HCT116 (cell line): ENCODE measurements around the gene SVEP1. TPM values are rescaled to one million over a fixed set of nuclear protein-coding genes. Genes with fewer than 3 reads are reported as not detected.

Experiments
- ATAC-seq: fragments of 200-7000 bp; cut with Tn5 transposase; 2 replicates; pipeline ENCODE4 v1.9.1; 2020; ENCODE audit warnings: mild to moderate bottlenecking, moderate library complexity
- Bru-seq: library from RNA; stranded (reverse); fragments of 400-500 nt; gene quantifications from one replicate; lab custom pipeline; 2021; lab: Mats Ljungman, UMichigan
- BruChase-seq, 2 experiments: library from RNA; stranded (reverse); fragments of 400-500 nt; gene quantifications; one replicate each; lab custom pipeline; 2021; lab: Mats Ljungman, UMichigan
- BruUV-seq: library from RNA; stranded (reverse); fragments of 400-500 nt; replicated peaks from 2 replicates; lab custom pipeline; 2021; lab: Mats Ljungman, UMichigan
- CTCF ChIA-PET: fragments of 300-600 bp; sonication (Branson Sonifier 250); formaldehyde crosslinking; loops from one replicate; lab custom pipeline; 2021; ENCODE audit warnings: antibody characterized with exemption; lab: Charles Lee
- POLR2A ChIA-PET: fragments of 300-600, 350-600 bp; sonication (Branson Sonifier 250); formaldehyde crosslinking; loops from one replicate; lab custom pipeline; 2021; ENCODE audit warnings: antibody characterized with exemption; lab: Charles Lee
- RAD21 ChIA-PET, 2 experiments: fragments of 300-600 bp; sonication (Branson Sonifier 250); formaldehyde crosslinking; loops; one replicate each; lab custom pipeline; 2023; ENCODE audit warnings: low total read pairs in 2 of 2; ENCODE audit not compliant: uncharacterized antibody in 2 of 2, unreplicated experiment in 2 of 2, low non-redundant PET in 1 of 2; lab: Charles Lee
- DNase-seq: peaks from one replicate; pipeline ENCODE4 v3.0.0-alpha.2; 2010; ENCODE audit warnings: low read depth, low spot score
- H2AFZ ChIP-seq: fragments of 200-600 bp; shearing (Covaris generic), sonication (generic); 2 replicates; pipeline ENCODE4 v1.6.1; 2017; ENCODE audit warnings: low read depth, mixed run types, mixed read lengths, antibody characterized with exemption, low read length; ENCODE audit not compliant: poor library complexity, severe bottlenecking
- H3K27ac ChIP-seq: 2 replicates; pipeline ENCODE4 v1.5.1; 2012; ENCODE audit warnings: low read depth, low read length
- H3K27me3 ChIP-seq: fragments of 200-600 bp; sonication (generic); 2 replicates; pipeline ENCODE4 v1.6.1; 2016; ENCODE audit warnings: mixed run types, low read length, mixed read lengths; ENCODE audit not compliant: insufficient read depth
- H3K36me3 ChIP-seq, 2 experiments: fragments of 200-500 bp in 1 of 2; fragments of 200-600 bp in 1 of 2; sonication (Bioruptor generic) in 1 of 2; sonication (generic) in 1 of 2; 2 replicates each; pipeline versions ENCODE4 v1.5.1 to v1.6.1; 2014 to 2016; ENCODE audit warnings: low read length in 2 of 2, inconsistent platforms in 1 of 2, mixed read lengths in 1 of 2, mixed run types in 1 of 2; ENCODE audit not compliant: insufficient read depth in 2 of 2, control insufficient read depth in 1 of 2
- H3K4me1 ChIP-seq, 2 experiments: fragments of 200-600 bp in 1 of 2; sonication (generic) in 1 of 2; 2 replicates each; pipeline versions ENCODE4 v1.5.1 to v1.6.1; 2012 to 2017; ENCODE audit warnings: low read length in 2 of 2, inconsistent platforms in 1 of 2, mild to moderate bottlenecking in 1 of 2, mixed read lengths in 1 of 2, mixed run types in 1 of 2, moderate library complexity in 1 of 2; ENCODE audit not compliant: insufficient read depth in 2 of 2, control insufficient read depth in 1 of 2
- H3K4me2 ChIP-seq: fragments of 200-600 bp; sonication (generic); 2 replicates; pipeline ENCODE4 v1.6.1; 2017; ENCODE audit warnings: mixed run types, low read length, mixed read lengths
- H3K4me3 ChIP-seq, 2 experiments: fragments of 200-600 bp in 1 of 2; sonication (generic) in 1 of 2; replicated peaks in 1 of 2; 2 replicates each; pipeline ENCODE4 v1.5.1; 2011 to 2016; ENCODE audit warnings: low read length in 2 of 2, control low read depth in 1 of 2, low read depth in 1 of 2, mild to moderate bottlenecking in 1 of 2, mixed read lengths in 1 of 2, mixed run types in 1 of 2
- H3K79me2 ChIP-seq: fragments of 200-600 bp; sonication (generic); 2 replicates; pipeline ENCODE4 v1.6.1; 2017; ENCODE audit warnings: mild to moderate bottlenecking, mixed run types, low read length, moderate library complexity, mixed read lengths; ENCODE audit not compliant: insufficient read depth
- H3K9ac ChIP-seq: fragments of 200-600 bp; sonication (generic); 2 replicates; pipeline ENCODE4 v1.6.1; 2016; ENCODE audit warnings: low read length, mixed read lengths
- H3K9me2 ChIP-seq: fragments of 200-600 bp; sonication (generic), shearing (Covaris generic); 2 replicates; pipeline ENCODE4 v1.6.1; 2017; ENCODE audit warnings: mixed run types, mild to moderate bottlenecking, moderate library complexity; ENCODE audit not compliant: insufficient read depth
- H3K9me3 ChIP-seq, 2 experiments: fragments of 200-500 bp in 1 of 2; fragments of 200-600 bp in 1 of 2; sonication (Bioruptor generic) in 1 of 2; sonication (generic) in 1 of 2; 2 replicates each; pipeline ENCODE4 v1.6.1; 2014 to 2017; ENCODE audit warnings: low read length in 2 of 2, mixed read lengths in 2 of 2, inconsistent platforms in 1 of 2, low read depth in 1 of 2, mild to moderate bottlenecking in 1 of 2, mixed run types in 1 of 2, moderate library complexity in 1 of 2; ENCODE audit not compliant: control insufficient read depth in 1 of 2, insufficient read depth in 1 of 2
- H4K20me1 ChIP-seq: fragments of 200-600 bp; sonication (generic), shearing (Covaris generic); 2 replicates; pipeline ENCODE4 v1.6.1; 2017; ENCODE audit warnings: mixed run types, mild to moderate bottlenecking, moderate library complexity; ENCODE audit not compliant: insufficient read depth
- CBX3 ChIP-seq: IDR thresholded peaks from 2 replicates; pipeline ENCODE4 v1.6.1; 2012; ENCODE audit warnings: low read depth
- CEBPB ChIP-seq: IDR thresholded peaks from 2 replicates; pipeline ENCODE4 v1.6.1; 2012; ENCODE audit warnings: low read depth
- ZFX ChIP-seq: fragments of 450-650 bp; IDR thresholded peaks from 2 replicates; pipeline ENCODE4 v1.6.1; 2017
- intact Hi-C: fragments of 100-400 bp; cut with micrococcal nuclease; formaldehyde crosslinking; loops from 2 replicates; pipeline ENCODE4 v1.10.0; 2022
- long read RNA-seq: library from polyadenylated mRNA; unstranded; transcript quantifications from one replicate; pipeline ENCODE4 v2.0.0, GENCODE V29; 2021; ENCODE audit not compliant: unreplicated experiment
- polyA plus RNA-seq: library from polyadenylated mRNA; unstranded; fragments of >200 nt; gene quantifications from 2 replicates; pipeline ENCODE4 v1.2.1, GENCODE V29; 2012; ENCODE audit warnings: missing spikeins
- total RNA-seq: library from RNA; stranded (reverse); gene quantifications from one replicate; pipeline ENCODE4 v1.2.1, GENCODE V29; 2021; ENCODE audit not compliant: unreplicated experiment
- TF ChIP-seq, protein P1 (sequence below): IDR thresholded peaks from 2 replicates; pipeline ENCODE4 v1.6.1; 2012; ENCODE audit warnings: low read depth

SVEP1 gene
- total RNA-seq (0.15 TPM), Bru-seq, nascent RNA (percentile 20 among the genes with signal in this experiment), BruChase-seq, experiment 1, labeled RNA remaining after a 6-hour chase (percentile 16 among the genes with signal in this experiment), BruChase-seq, experiment 2, labeled RNA remaining after a 2-hour chase (percentile 14 among the genes with signal in this experiment)
- 0.08 and 0.10 TPM in 2 replicates for polyA plus RNA-seq
- long read RNA-seq = 0 reads

DNA sequence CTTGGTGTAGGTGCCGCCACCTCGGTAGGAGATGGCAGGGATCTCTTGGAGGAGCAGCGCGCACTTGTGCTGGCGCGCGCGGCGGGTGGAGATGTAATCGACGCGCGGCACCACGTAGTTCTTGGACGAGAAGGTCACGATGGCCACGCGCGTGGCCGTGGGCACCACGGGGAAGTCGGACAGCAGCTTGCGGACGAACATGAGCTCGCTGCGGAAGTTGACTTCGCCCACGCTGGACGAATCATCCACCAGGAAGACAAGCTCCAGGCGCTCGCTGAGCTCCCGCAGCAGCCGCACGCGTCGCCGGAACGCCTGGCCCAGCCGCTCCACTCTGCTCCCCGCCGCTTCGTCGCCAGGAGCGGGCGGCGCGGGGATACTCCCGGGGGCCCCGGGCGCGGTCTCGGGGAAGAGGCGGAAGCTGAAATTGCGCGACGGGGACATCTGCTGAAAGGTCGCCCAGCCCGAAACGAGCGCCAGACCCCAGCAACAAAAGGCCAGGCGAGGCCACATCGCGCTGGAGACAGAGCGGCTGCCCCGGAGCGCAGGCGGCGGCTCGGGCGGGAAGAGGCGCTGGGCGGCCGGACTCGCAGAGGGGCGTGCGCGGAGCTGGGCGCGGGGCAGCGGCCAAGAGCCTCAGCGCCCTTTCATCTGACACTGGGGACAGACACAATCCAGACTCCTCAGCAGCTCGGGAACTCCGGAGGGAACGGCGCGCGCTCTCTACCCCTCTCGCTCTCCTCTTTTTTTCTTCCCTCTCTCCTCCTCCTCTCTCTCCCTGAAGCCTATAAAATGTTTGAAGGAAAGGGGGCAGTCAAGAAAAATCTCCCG lies at the start of gene SVEP1:
TSS of gene SVEP1 (minus strand) at position 708 of the 828 bp plus-strand sequence. CDS start at position 510, 198 bp downstream.
- Histone ChIP-seq H4K20me1 (no peaks in the 10 kb centered on the region), H3K36me3 (no peaks in the 10 kb centered on the region), H3K4me1 (no peaks in the 10 kb centered on the region), H3K4me3 (no peak within 1 kb of the TSS), H3K79me2 (no peaks in the 10 kb centered on the region), H3K27me3 (no peaks in the 10 kb centered on the region), H3K9me3 (no peaks in the 10 kb centered on the region), H3K9me2 (no peaks in the 10 kb centered on the region), H3K9ac (no peak within 1 kb of the TSS), H3K27ac (no peak within 1 kb of the TSS), H3K4me2 (no peak within 1 kb of the TSS), H2AFZ (no peak within 1 kb of the TSS)
- no peak for ATAC-seq
- no TSS peak for BruUV-seq
- no peak for TF ChIP-seq CBX3
- no peak for TF ChIP-seq ZFX
- no peak for TF ChIP-seq CEBPB
- TF ChIP-seq, protein P1, sequence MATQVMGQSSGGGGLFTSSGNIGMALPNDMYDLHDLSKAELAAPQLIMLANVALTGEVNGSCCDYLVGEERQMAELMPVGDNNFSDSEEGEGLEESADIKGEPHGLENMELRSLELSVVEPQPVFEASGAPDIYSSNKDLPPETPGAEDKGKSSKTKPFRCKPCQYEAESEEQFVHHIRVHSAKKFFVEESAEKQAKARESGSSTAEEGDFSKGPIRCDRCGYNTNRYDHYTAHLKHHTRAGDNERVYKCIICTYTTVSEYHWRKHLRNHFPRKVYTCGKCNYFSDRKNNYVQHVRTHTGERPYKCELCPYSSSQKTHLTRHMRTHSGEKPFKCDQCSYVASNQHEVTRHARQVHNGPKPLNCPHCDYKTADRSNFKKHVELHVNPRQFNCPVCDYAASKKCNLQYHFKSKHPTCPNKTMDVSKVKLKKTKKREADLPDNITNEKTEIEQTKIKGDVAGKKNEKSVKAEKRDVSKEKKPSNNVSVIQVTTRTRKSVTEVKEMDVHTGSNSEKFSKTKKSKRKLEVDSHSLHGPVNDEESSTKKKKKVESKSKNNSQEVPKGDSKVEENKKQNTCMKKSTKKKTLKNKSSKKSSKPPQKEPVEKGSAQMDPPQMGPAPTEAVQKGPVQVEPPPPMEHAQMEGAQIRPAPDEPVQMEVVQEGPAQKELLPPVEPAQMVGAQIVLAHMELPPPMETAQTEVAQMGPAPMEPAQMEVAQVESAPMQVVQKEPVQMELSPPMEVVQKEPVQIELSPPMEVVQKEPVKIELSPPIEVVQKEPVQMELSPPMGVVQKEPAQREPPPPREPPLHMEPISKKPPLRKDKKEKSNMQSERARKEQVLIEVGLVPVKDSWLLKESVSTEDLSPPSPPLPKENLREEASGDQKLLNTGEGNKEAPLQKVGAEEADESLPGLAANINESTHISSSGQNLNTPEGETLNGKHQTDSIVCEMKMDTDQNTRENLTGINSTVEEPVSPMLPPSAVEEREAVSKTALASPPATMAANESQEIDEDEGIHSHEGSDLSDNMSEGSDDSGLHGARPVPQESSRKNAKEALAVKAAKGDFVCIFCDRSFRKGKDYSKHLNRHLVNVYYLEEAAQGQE = no peak
- intact Hi-C loops = no loop called here
- no peak for DNase-seq
- CTCF ChIA-PET = no interaction called here
- RAD21 ChIA-PET = no interaction called here
- POLR2A ChIA-PET = no interaction called here
